SK-N-SH (cell line): ENCODE results near the gene CIAO2A. TPM values are rescaled to one million over a fixed set of nuclear protein-coding genes. Genes with fewer than 3 reads are reported as not detected.
"Not testable (repeated sequence)": the region's sequence is repeated elsewhere in the genome, so short reads cannot be mapped to it uniquely, and the experiment has no call there.

Experiments
- CTCF ChIA-PET: fragments of 300-600, 350-600 bp; formaldehyde crosslinking; extraction: SDS; loops from one replicate; lab custom pipeline; 2021; lab: Yijun Ruan, JAX
- POLR2A ChIA-PET: fragments of 350-600 bp; sonication (Branson Sonifier 250); formaldehyde crosslinking; extraction: SDS; loops from one replicate; lab custom pipeline; 2020; ENCODE audit warnings: antibody characterized with exemption, inconsistent platforms; lab: Yijun Ruan, JAX
- DNase-seq: peaks from one replicate; pipeline ENCODE4 v3.0.0; 2012
- H2AFZ ChIP-seq: fragments of 200-600 bp; sonication (generic); 2 replicates; pipeline ENCODE4 v1.8.1; 2016; ENCODE audit warnings: antibody characterized with exemption, mild to moderate bottlenecking, low read depth
- H3F3A ChIP-seq: fragments of 200-600 bp; sonication (generic); replicated peaks from 2 replicates; pipeline ENCODE3; 2016; ENCODE audit warnings: antibody characterized with exemption, mild to moderate bottlenecking; ENCODE audit not compliant: insufficient read depth
- H3K27ac ChIP-seq, 2 experiments: fragments of 200-500 bp in 1 of 2; fragments of 200-600 bp in 1 of 2; sonication (Bioruptor generic) in 1 of 2; sonication (generic), shearing (Covaris generic) in 1 of 2; 2 replicates each; pipeline versions ENCODE4 v1.5.1 to v1.6.1; 2014 to 2016; ENCODE audit warnings: low read depth in 2 of 2, inconsistent platforms in 1 of 2, low read length in 1 of 2, mild to moderate bottlenecking in 1 of 2, mixed read lengths in 1 of 2
- H3K27me3 ChIP-seq: fragments of 200-600 bp; sonication (generic), shearing (Covaris generic); 2 replicates; pipeline ENCODE4 v1.6.1; 2016; ENCODE audit warnings: mixed run types; ENCODE audit not compliant: insufficient read depth
- H3K36me3 ChIP-seq, 2 experiments: fragments of 200-500 bp in 1 of 2; fragments of 200-600 bp in 1 of 2; sonication (Bioruptor generic) in 1 of 2; sonication (generic) in 1 of 2; replicated peaks in 1 of 2; 2 replicates each; pipeline versions ENCODE3 to v1.5.1; 2014 to 2016; ENCODE audit warnings: low read length in 1 of 2, mild to moderate bottlenecking in 1 of 2; ENCODE audit not compliant: insufficient read depth in 2 of 2, control insufficient read depth in 1 of 2
- H3K4me1 ChIP-seq, 2 experiments: fragments of 200-500 bp in 1 of 2; fragments of 200-600 bp in 1 of 2; sonication (Bioruptor generic) in 1 of 2; sonication (generic), shearing (Covaris generic) in 1 of 2; 2 replicates each; pipeline versions ENCODE4 v1.5.1 to v1.6.1; 2014 to 2016; ENCODE audit warnings: low read depth in 1 of 2, low read length in 1 of 2, mixed run types in 1 of 2; ENCODE audit not compliant: insufficient read depth in 2 of 2, control insufficient read depth in 1 of 2
- H3K4me2 ChIP-seq: fragments of 200-600 bp; sonication (generic), shearing (Covaris generic); 2 replicates; pipeline ENCODE4 v1.6.1; 2017; ENCODE audit warnings: mixed run types
- H3K4me3 ChIP-seq, 2 experiments: fragments of 200-500 bp in 1 of 2; fragments of 200-600 bp in 1 of 2; sonication (Bioruptor generic) in 1 of 2; sonication (generic), shearing (Covaris generic) in 1 of 2; 2 replicates each; pipeline versions ENCODE4 v1.5.1 to v1.8.1; 2014 to 2016; ENCODE audit warnings: low read depth in 2 of 2, inconsistent platforms in 1 of 2, low read length in 1 of 2, mild to moderate bottlenecking in 1 of 2, mixed read lengths in 1 of 2, moderate library complexity in 1 of 2
- H3K79me2 ChIP-seq: fragments of 200-600 bp; sonication (generic); 2 replicates; pipeline ENCODE4 v1.8.1; 2017; ENCODE audit warnings: mild to moderate bottlenecking; ENCODE audit not compliant: insufficient read depth
- H3K9ac ChIP-seq: fragments of 200-600 bp; sonication (generic); 2 replicates; pipeline ENCODE4 v1.6.1; 2017; ENCODE audit warnings: mixed run types
- H3K9me2 ChIP-seq: fragments of 200-600 bp; sonication (generic); 2 replicates; pipeline ENCODE4 v1.6.1; 2017; ENCODE audit warnings: mixed run types
- H3K9me3 ChIP-seq: fragments of 200-600 bp; sonication (generic); 2 replicates; pipeline ENCODE4 v1.6.1; 2017; ENCODE audit warnings: mixed run types, mild to moderate bottlenecking, moderate library complexity
- H4K20me1 ChIP-seq: fragments of 200-600 bp; sonication (generic); 2 replicates; pipeline ENCODE4 v1.6.1; 2017; ENCODE audit warnings: mild to moderate bottlenecking, mixed run types; ENCODE audit not compliant: insufficient read depth
- GABPA ChIP-seq: IDR thresholded peaks from 2 replicates; pipeline ENCODE4 v1.4.0; 2012; ENCODE audit warnings: low read depth, mild to moderate bottlenecking
- NRF1 ChIP-seq: IDR thresholded peaks from 2 replicates; pipeline ENCODE4 v1.6.1; 2012; ENCODE audit warnings: low read depth, mild to moderate bottlenecking, low read length
- PBX3 ChIP-seq: IDR thresholded peaks from 2 replicates; pipeline ENCODE4; 2012
- RFX5 ChIP-seq: IDR thresholded peaks from 2 replicates; pipeline ENCODE4 v1.6.1; 2012; ENCODE audit warnings: mild to moderate bottlenecking, improper control_type of control experiment, low read length
- SIN3A ChIP-seq: IDR thresholded peaks from 2 replicates; pipeline ENCODE4 v1.6.1; 2012; ENCODE audit warnings: low read depth, mild to moderate bottlenecking, low read length, moderate library complexity, borderline replicate concordance
- TAF1 ChIP-seq: IDR thresholded peaks from 2 replicates; pipeline ENCODE4 v1.6.1; 2012; ENCODE audit warnings: low read depth, mild to moderate bottlenecking, low read length, moderate library complexity, borderline replicate concordance
- USF2 ChIP-seq: fragments of 150-350 bp; IDR thresholded peaks from 2 replicates; pipeline ENCODE4 v1.6.1; 2017; ENCODE audit warnings: antibody characterized with exemption, low read length, low read depth, borderline replicate concordance
- WGBS: methylation state at CpG from one replicate; pipeline ENCODE4 v1.1.6; 2017; ENCODE audit warnings: low lambda C conversion rate; 5-methylcytosine and 5-hydroxymethylcytosine counted together
- polyA plus RNA-seq, 3 experiments: library from polyadenylated mRNA; depleted of rRNA; stranded (reverse); fragments of >200 nt; gene quantifications; 2 replicates each; pipeline ENCODE4 v1.2.3, GENCODE V29; 2012
- TF ChIP-seq, protein P1 (sequence below): fragments of 150-350 bp; IDR thresholded peaks from 2 replicates; pipeline ENCODE4 v1.6.1; 2016; ENCODE audit warnings: mild to moderate bottlenecking, low read depth, low read length
- TF ChIP-seq, protein P2 (sequence below): IDR thresholded peaks from 2 replicates; pipeline ENCODE4 v1.6.1; 2012; ENCODE audit warnings: mild to moderate bottlenecking, low read depth, low read length, moderate library complexity
- TF ChIP-seq, protein P3 (sequence below): IDR thresholded peaks from 2 replicates; pipeline ENCODE4 v1.4.0; 2012; ENCODE audit warnings: low read depth, borderline replicate concordance

CIAO2A gene
- polyA plus RNA-seq, 1 of the 3 experiments (the other 2 are of a cell fraction) = 65.3 TPM

GRCh38 chr15:64120322-64120721, 26.7 kb upstream of the CIAO2A start:
- CTCF ChIA-PET = interaction anchor here (1.5 kb wide), 1 partner anchor 33 kb away, joined by 5 read pairs; no protein-coding TSS in a partner anchor
- H3K36me3 ChIP-seq = peaks cover 67 to 76% of the 10 kb centered on the region in 2 experiments
- not testable (repeated sequence) for H3K4me3 ChIP-seq

DNA sequence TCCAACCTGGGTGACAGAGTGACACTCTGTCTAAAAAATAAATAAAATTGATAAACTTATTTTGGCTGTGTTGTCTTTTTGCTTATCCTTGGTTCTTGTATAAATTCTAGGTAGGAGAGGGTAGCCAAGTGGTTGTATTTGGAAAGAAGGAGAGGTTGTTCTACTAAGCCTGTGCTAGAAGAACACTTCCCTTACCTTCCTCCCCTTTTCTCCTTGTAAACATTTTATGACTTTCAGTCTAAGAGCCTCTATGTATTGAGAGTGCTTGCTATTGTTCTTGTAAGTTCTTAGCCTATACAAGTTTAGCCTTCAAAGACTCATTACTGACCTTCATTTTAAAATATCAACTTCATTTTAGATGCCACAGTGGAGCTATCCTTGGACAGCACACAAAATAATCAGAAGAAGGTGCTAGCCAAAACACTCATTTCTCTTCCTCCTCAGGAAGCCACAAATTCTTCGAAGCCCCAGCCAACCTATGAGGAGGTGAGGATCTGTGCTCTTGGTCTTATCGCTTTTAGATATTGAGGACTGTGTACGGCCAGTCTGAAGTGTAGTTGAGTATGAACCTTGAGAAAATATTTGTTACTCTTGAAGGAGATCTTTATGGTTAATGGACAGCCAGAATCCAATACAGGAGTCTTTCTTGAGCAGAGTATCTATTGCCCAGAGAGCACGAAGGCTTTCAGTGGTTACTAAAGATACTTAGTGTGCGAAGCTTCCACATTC, 24.3 kb upstream of the CIAO2A start:
- H3K27me3 ChIP-seq = no peaks in the 10 kb centered on the region
- H3K4me1 ChIP-seq = no peaks in the 10 kb centered on the region
- H3K9me3 ChIP-seq = no peaks in the 10 kb centered on the region
- no peaks in the 10 kb centered on the region for H3K9me2 ChIP-seq
- no peaks in the 10 kb centered on the region for H3F3A ChIP-seq
- ChIA-PET POLR2A (no interaction called here), CTCF (interaction anchor here (1.2 to 1.4 kb wide), 2 partner anchors 28 to 35 kb away, joined by 3 to 4 read pairs; no protein-coding TSS in a partner anchor)
- no peak overlapping the region for H2AFZ ChIP-seq
- TF ChIP-seq RFX5 = no peak
- TF ChIP-seq, protein P1, sequence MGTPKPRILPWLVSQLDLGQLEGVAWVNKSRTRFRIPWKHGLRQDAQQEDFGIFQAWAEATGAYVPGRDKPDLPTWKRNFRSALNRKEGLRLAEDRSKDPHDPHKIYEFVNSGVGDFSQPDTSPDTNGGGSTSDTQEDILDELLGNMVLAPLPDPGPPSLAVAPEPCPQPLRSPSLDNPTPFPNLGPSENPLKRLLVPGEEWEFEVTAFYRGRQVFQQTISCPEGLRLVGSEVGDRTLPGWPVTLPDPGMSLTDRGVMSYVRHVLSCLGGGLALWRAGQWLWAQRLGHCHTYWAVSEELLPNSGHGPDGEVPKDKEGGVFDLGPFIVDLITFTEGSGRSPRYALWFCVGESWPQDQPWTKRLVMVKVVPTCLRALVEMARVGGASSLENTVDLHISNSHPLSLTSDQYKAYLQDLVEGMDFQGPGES = no peak
- TF ChIP-seq SIN3A = no peak
- no peak for TF ChIP-seq GABPA
- no peak for TF ChIP-seq USF2
- peaks cover 77 to 87% of the 10 kb centered on the region in 2 experiments for H3K36me3 ChIP-seq
- no peak overlapping the region for H3K9ac ChIP-seq
- DNase-seq = no peak
- no peak overlapping the region for H3K4me3 ChIP-seq
- H3K79me2 ChIP-seq = peaks cover 4% of the 10 kb centered on the region; the same call in 1 of the 2 replicates
- H4K20me1 ChIP-seq = no peaks in the 10 kb centered on the region
- H3K4me2 ChIP-seq = no peak overlapping the region
- H3K27ac ChIP-seq = no peak overlapping the region
- 97% methylated on average over 5 of the region's 5 CpGs for WGBS

More at GRCh38 chr15:64120322-64120721, 26.7 kb upstream of the CIAO2A start:
- H3K4me2 ChIP-seq, DNase-seq, POLR2A ChIA-PET, H3K27me3 ChIP-seq, H2AFZ ChIP-seq, H3K9me3 ChIP-seq, H3K79me2 ChIP-seq, H3K9me2 ChIP-seq, H3F3A ChIP-seq, H3K4me1 ChIP-seq, H3K9ac ChIP-seq, H3K27ac ChIP-seq, H4K20me1 ChIP-seq: not testable (repeated sequence)
- 100% methylated on average over 2 of the region's 2 CpGs for WGBS

GRCh38 chr15:64112904-64113303, 19.3 kb upstream of the CIAO2A start:
- CTCF ChIA-PET = interaction anchor here (3.1 kb wide), 1 partner anchor 40 kb away, joined by 11 read pairs; no protein-coding TSS in a partner anchor
- 94% methylated on average over 1 of the region's 1 CpG for WGBS
- DNase-seq = no peak
- no peaks in the 10 kb centered on the region for H3K27me3 ChIP-seq
- no peaks in the 10 kb centered on the region for H3F3A ChIP-seq
- no peak overlapping the region for H3K4me3 ChIP-seq
- no peak overlapping the region for H3K9ac ChIP-seq
- no peaks in the 10 kb centered on the region for H3K9me2 ChIP-seq
- peaks cover 42 to 49% of the 10 kb centered on the region in 2 experiments for H3K36me3 ChIP-seq
- POLR2A ChIA-PET = no interaction called here
- no peaks in the 10 kb centered on the region for H3K9me3 ChIP-seq
- H3K4me2 ChIP-seq = no peak overlapping the region
- H3K4me1 ChIP-seq = no peaks in the 10 kb centered on the region; a peak in 2 of 4 replicates
- H3K79me2 ChIP-seq = peaks cover 52% of the 10 kb centered on the region
- no peak overlapping the region for H2AFZ ChIP-seq
- H3K27ac ChIP-seq = no peak overlapping the region
- peaks cover 34% of the 10 kb centered on the region for H4K20me1 ChIP-seq
- TF ChIP-seq, protein P2, sequence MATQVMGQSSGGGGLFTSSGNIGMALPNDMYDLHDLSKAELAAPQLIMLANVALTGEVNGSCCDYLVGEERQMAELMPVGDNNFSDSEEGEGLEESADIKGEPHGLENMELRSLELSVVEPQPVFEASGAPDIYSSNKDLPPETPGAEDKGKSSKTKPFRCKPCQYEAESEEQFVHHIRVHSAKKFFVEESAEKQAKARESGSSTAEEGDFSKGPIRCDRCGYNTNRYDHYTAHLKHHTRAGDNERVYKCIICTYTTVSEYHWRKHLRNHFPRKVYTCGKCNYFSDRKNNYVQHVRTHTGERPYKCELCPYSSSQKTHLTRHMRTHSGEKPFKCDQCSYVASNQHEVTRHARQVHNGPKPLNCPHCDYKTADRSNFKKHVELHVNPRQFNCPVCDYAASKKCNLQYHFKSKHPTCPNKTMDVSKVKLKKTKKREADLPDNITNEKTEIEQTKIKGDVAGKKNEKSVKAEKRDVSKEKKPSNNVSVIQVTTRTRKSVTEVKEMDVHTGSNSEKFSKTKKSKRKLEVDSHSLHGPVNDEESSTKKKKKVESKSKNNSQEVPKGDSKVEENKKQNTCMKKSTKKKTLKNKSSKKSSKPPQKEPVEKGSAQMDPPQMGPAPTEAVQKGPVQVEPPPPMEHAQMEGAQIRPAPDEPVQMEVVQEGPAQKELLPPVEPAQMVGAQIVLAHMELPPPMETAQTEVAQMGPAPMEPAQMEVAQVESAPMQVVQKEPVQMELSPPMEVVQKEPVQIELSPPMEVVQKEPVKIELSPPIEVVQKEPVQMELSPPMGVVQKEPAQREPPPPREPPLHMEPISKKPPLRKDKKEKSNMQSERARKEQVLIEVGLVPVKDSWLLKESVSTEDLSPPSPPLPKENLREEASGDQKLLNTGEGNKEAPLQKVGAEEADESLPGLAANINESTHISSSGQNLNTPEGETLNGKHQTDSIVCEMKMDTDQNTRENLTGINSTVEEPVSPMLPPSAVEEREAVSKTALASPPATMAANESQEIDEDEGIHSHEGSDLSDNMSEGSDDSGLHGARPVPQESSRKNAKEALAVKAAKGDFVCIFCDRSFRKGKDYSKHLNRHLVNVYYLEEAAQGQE = no peak
- TF ChIP-seq TAF1 (no peak), NRF1 (no peak), PBX3 (no peak)
- TF ChIP-seq, protein P3, sequence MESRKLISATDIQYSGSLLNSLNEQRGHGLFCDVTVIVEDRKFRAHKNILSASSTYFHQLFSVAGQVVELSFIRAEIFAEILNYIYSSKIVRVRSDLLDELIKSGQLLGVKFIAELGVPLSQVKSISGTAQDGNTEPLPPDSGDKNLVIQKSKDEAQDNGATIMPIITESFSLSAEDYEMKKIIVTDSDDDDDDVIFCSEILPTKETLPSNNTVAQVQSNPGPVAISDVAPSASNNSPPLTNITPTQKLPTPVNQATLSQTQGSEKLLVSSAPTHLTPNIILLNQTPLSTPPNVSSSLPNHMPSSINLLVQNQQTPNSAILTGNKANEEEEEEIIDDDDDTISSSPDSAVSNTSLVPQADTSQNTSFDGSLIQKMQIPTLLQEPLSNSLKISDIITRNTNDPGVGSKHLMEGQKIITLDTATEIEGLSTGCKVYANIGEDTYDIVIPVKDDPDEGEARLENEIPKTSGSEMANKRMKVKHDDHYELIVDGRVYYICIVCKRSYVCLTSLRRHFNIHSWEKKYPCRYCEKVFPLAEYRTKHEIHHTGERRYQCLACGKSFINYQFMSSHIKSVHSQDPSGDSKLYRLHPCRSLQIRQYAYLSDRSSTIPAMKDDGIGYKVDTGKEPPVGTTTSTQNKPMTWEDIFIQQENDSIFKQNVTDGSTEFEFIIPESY = no peak
